Measurements from ENCODE around the gene CREBL2.
"Not testable (repeated sequence)": the region's sequence is repeated elsewhere in the genome, so short reads cannot be mapped to it uniquely, and the experiment has no call there.

The CREBL2 gene

DNA sequence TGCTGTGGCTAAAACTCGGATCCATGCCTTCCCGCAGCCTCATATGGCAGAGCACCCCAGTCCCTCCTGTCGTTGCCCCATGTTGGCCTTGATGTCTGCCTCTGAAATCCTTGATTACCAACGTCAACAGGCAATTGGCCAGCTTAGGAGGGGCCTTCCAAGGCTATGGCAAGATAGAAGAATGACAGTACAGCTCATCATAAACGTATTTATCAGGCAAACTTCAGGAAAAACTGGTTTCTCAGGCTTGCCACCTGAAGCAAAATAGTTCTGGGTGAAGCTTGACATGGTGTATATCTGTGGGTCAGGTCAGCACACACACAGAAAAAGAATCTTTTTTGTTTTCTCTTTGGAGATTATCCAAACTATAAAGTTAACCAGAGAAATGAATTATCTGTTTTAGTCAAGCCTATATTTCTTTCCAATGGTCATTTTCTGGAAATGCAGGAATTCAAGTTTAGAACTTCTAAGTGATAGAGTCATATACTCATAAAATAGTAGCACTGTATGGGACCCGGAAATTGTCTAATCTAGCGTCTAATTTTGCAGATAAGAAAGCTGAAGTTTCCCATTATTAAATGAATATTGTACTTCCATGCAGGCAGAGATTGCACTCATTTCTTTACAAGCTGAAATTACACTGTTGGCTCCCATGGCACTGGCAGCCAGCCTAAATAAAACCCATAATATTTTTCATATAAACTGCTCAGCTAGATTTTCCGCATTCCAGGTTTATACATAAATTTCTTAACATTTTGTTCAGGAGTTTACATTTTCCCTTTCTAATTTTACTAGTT is 24.6 kb upstream of the CREBL2 start:
- no peak overlapping the region for H3K4me3 ChIP-seq (replicated peaks in 1 of 2; ENCODE audit: low read depth in 2 of 2, low read length in 2 of 2)
- DNase-seq (ENCODE audit: low read depth in 2 of 2), result no peak
- TF ChIP-seq CTCF (IDR thresholded peaks at IDR 0.05; ENCODE audit: low read depth, low read length), result no peak

GRCh38 chr12:12587878-12588277 is 23.8 kb upstream of the CREBL2 start:
- no peak overlapping the region for H3K4me3 ChIP-seq (replicated peaks in 1 of 2; ENCODE audit: low read depth in 2 of 2, low read length in 2 of 2)
- TF ChIP-seq CTCF (IDR thresholded peaks at IDR 0.05; ENCODE audit: low read depth, low read length), result no peak
- no peak for DNase-seq (ENCODE audit: low read depth in 2 of 2)

DNA sequence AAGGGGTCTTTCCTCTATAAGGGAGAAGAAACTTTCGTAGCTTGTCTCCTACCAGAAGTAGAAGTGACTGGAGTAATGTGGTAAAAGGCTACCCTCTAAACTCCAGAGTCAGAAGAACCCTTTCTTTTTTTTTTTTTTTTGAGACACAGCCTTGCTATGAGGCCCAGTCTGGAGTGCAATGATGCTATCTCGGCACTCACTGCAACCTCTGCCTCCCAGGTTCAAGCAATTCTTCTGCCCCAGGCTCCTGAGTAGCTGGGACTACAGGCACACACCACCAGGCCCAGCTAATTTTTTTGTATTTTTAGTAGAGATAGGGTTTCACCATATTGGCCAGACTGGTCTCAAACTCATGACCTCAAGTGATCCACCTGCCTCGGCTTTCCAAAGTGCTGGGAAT is 23.2 kb upstream of the CREBL2 start:
- DNase-seq (ENCODE audit: low read depth in 2 of 2); H3K4me3 ChIP-seq (replicated peaks in 1 of 2; ENCODE audit: low read depth in 2 of 2, low read length in 2 of 2): not testable (repeated sequence)

- H3K4me3 ChIP-seq (replicated peaks in 1 of 2; ENCODE audit: low read depth in 2 of 2, low read length in 2 of 2), result no peak overlapping the region
- no peak for DNase-seq (ENCODE audit: low read depth in 2 of 2)
- TF ChIP-seq CTCF (IDR thresholded peaks at IDR 0.05; ENCODE audit: low read depth, low read length), result no peak
Measured at GRCh38 chr12:12590961-12591360, 20.7 kb upstream of the CREBL2 start.

- H3K4me3 ChIP-seq (replicated peaks in 1 of 2; ENCODE audit: low read depth in 2 of 2, low read length in 2 of 2), result no peak overlapping the region
- no peak for TF ChIP-seq CTCF (IDR thresholded peaks at IDR 0.05; ENCODE audit: low read depth, low read length)
- DNase-seq (ENCODE audit: low read depth in 2 of 2), result peak; percentile 29 to 62
Measured at GRCh38 chr12:12592930-12593329, 18.7 kb upstream of the CREBL2 start.

GRCh38 chr12:12595929-12596328 is 15.7 kb upstream of the CREBL2 start:
- H3K4me3 ChIP-seq (replicated peaks in 1 of 2; ENCODE audit: low read depth in 2 of 2, low read length in 2 of 2); DNase-seq (ENCODE audit: low read depth in 2 of 2): not testable (repeated sequence)

GRCh38 chr12:12596598-12596997 is 15.1 kb upstream of the CREBL2 start:
- not testable (repeated sequence) for H3K4me3 ChIP-seq (replicated peaks in 1 of 2; ENCODE audit: low read depth in 2 of 2, low read length in 2 of 2); DNase-seq (ENCODE audit: low read depth in 2 of 2)

DNA sequence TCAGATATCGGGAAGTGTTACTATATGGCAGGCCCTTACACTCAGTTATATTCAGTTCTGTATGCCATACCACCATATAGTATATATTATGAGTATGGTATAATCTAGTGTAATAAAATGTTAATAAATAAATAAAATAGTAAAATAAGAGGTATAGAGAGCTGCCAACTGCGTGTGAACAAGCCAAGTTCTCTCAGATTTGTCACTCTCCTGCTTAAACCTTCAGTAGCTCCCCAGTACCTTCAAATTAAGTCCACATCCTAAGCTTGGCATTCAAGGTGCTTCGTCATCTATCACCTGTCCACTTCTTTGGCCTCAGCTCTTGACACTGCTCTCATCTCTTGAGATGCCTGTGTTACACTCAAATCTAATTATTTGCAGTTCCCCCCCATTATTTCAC is 12.8 kb upstream of the CREBL2 start:
- no peak for TF ChIP-seq CTCF (IDR thresholded peaks at IDR 0.05; ENCODE audit: low read depth, low read length)
- no peak for DNase-seq (ENCODE audit: low read depth in 2 of 2)
- no peak overlapping the region for H3K4me3 ChIP-seq (replicated peaks in 1 of 2; ENCODE audit: low read depth in 2 of 2, low read length in 2 of 2)

Data from cardiac fibroblast (primary cell).